ENCODE data around the gene PLEKHH3.
"Not testable (repeated sequence)": the region's sequence is repeated elsewhere in the genome, so short reads cannot be mapped to it uniquely, and the experiment has no call there.

Gene PLEKHH3

DNA sequence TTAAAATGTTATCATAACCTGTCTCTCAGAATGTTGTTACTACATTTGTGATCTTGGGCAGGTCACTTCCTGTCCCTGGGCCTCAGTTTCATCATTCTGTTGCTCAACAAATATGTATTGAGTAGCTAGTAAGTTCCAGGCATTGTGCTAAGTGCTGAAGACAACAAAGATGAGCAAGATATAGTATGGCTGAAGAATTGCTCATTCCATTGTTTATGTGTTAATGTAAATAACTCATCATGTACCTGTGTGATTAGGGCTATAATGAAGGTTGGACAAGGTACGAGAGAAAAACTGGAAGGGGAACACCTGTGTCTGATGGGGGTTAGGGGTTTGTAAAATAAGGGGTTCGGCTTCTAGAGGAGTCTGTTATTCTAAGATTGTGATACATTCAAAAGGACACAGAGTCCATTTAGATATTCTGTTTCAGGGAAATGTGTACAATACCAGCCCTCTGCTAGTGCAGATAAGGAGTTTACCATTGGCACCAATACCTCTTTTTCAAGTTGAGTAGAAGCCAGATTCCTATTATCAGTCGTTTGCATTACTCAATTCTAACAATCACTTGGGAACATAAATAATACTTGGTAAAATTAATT is 47.3 kb downstream of the PLEKHH3 start:
- DNase-seq (ENCODE audit: low spot score), result no peak

DNA sequence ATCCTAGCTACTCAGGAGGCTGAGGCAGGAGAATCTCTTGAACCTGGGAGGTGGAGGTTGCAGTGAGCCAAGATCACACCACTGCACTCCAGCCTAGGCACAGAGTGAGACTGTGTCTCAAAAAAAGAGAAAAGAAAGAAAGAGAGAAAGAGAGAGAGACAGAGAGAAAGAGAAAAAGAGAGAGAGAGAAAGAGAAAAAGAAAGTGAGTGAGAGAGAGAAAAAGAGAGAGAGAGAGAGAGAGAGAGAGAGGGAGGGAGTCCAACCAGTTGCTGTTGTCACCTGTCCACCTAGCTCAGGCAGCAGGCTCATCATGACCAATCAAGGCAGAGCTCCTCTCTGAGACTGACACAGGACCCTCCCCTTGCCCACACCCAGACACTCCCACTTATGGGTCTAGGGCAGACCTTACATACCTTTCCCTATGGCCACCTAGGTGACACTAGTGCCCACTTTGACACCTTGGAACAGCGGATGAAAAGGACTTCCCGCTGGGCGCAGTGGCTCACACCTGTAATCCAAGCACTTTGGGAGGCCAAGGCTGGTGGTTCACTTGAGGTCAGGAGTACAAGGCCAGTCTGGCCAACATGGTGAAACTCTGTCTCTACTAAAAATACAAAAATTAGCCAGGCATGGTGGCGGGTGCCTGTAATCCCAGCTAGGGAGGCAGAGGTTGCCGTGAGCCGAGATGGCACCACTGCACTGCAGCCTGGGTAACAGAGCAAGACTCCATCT is 49.6 kb downstream of the PLEKHH3 start:
- not testable (repeated sequence) for DNase-seq (ENCODE audit: low spot score)

DNA sequence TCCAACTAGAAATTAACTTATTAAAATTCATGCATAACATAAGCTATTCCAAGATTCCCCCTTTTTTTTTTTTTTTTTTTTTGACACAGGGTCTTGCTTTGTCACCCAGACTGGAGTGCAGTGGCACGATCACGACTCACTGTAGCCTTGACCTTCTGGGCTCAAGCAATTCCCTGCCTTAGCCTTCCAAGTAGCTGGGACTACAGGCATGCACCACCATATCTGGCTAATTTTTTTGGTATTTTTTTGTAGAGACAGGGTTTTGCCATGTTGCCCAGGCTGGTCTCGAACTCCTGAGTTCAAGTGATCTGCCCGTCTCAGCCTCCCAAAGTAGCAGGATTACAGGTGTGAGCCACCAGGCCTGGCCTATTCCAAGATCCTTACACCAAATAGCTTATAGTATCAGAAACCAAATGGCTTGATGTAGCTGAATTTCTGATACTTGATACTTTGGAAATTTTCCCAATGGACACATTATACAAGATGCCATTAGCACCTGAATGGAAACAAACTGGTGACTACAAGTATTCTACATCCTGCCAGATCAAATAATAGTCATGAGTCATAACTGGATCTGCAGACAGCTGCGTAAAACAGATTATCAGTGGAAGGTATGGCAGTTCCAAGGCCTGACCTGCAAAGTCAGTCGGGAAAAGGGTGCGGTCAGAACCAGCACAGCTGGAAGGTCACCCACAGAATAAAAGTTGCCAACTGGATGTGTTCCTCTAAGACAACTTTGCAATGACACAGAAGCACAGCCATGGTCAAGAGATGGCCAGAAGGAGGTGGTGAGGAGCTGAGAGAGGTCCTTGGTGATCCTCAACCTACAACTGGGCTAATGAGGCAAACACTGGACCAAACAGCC is 52.8 kb downstream of the PLEKHH3 start:
- DNase-seq (ENCODE audit: low spot score), result no peak

DNA sequence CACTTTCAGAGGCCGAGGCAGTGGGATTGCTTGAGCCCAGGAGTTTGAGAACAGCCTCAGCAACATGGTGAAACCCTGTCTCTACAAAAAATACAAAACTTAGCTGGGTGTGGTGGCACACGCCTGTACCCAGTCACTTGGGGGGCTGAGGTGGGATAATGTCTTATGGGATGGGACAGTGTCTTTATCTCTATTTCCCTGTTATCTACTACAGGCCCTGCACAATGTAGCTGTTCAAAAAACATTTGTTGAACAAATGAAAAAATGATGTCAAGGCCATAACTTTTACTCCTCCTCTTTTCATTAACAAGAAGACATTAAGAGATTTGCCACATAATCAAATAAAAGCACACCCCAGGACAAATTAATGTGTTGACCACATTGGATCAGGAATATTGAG is 53.5 kb downstream of the PLEKHH3 start:
- DNase-seq (ENCODE audit: low spot score), result no peak

DNA sequence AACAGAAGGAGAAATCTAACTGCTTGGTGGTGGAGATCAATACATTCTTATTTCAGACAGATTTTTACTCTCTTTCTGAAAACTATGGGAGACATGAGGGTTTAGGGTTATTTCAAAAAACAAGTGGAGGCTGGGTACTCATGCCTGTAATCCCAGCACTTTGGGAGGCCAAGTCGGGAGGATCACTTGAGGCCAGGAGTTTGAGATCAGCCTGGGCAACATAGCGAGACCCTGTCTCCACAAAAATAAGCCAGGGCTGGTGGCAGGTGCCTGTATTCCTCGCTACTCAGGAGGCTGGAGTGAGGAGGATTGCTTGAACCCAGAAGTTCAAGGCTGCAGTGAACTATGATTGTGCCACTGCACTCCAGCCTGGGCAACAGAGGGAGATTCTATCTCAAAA is 54.8 kb downstream of the PLEKHH3 start:
- not testable (repeated sequence) for DNase-seq (ENCODE audit: low spot score)

DNA sequence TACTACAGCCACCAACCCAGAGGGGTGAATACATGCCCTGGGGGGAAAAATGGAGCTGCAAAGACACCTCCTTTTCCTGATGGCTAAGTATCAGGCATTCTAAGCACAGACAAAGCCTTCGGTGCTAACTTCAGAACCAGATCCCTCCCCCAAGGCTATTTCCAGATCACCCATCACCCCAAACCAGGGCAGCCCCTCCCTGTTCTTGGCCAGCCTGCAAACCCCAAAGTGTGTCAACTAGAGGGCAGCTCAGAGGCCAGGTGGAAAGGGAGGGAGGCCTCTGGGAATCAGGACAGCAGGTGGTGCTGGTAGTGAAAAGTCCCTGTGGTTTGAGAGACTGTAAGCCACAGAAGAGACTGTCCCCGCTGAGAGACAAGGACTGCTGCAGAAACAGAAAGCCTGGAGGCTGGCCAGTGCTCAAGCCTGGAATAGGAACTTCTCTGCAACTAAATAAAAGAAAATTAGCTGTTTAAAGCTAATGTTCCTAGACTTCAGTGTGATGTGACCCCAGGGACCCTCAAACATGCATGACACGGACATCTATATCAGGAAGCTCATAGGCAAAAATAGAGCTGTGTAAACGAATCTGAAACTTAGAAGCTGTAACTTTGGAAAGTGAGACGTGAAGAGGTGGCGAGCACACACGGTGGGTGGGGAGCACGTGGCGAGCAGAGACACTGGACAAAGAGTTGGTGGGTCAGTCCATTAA is 58.2 kb downstream of the PLEKHH3 start:
- DNase-seq (ENCODE audit: low spot score), result no peak

DNA sequence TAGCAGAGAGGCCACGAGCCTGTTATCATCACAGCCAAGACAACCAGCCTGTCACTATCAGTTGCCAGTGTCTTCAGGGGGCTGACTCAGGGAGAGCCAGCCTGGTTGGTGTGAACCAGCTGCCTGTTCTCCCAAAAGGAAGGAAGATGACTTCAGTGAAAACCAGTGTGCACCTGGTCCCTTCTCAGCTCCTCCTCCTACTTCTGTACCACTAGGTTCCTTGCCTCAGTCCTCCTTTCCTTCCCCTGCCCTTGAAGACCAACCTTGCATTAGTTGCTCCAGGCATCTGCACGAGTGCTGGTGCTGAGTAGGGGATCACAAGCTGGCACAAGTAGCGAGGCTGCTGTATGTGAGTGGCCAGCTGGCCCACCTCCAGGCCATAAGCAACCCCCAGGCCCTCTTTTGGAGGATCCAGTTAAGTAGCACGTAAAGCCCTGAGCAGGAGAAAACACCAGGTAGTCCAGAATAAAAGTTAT is 58.8 kb downstream of the PLEKHH3 start:
- DNase-seq (ENCODE audit: low spot score), result no peak
